Measurements from ENCODE around the gene MINDY4. TPM values are rescaled to one million over a fixed set of nuclear protein-coding genes. Genes with fewer than 3 reads are reported as not detected.

Gene MINDY4
- total RNA-seq, 1 experiment from 2014 or later, result 1.5 TPM

DNA sequence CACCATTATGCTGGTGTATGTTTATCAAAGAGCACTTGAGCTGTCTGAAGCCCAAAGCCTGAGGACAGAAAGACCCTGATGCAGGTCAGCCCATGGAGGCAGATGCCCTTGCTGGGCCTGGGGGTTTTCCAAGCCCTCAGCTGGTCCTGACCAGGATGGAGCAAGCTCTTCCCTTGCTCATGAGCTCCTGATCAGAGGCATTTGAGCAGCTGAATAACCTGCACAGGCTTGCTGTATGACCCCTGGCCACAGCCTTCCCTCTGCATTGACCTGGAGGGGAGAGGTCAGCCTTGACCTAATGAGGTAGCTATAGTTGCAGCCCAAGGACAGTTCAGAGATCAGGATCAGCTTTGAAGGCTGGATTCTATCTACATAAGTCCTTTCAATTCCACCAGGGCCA is 153.4 kb downstream of the MINDY4 start:
- H3K9me3 ChIP-seq (ENCODE audit: low read length), result no peaks in the 10 kb centered on the region
- H3K9ac ChIP-seq (ENCODE audit: low read length), result no peak overlapping the region
- no peak overlapping the region for H3K4me3 ChIP-seq (ENCODE audit: low read length)
- H3K79me2 ChIP-seq (ENCODE audit: low read length), result no peaks in the 10 kb centered on the region
- H3K27me3 ChIP-seq (ENCODE audit: low read length), result no peaks in the 10 kb centered on the region
- H3K4me2 ChIP-seq (ENCODE audit: low read depth, low read length, poor library complexity, severe bottlenecking), result no peak overlapping the region
- DNase-seq, result no peak
- no peaks in the 10 kb centered on the region for H4K20me1 ChIP-seq (ENCODE audit: insufficient read depth, low read depth, low read length)
- no peaks in the 10 kb centered on the region for H3K36me3 ChIP-seq (ENCODE audit: insufficient read depth, low read length)
- H3K4me1 ChIP-seq (ENCODE audit: low read length), result no peaks in the 10 kb centered on the region
- H2AFZ ChIP-seq (ENCODE audit: low read length), result no peak overlapping the region
- no peaks in the 10 kb centered on the region for H3K9me2 ChIP-seq (replicated peaks; ENCODE audit: insufficient read depth, low read length)
- H3K27ac ChIP-seq (ENCODE audit: low read length), result no peak overlapping the region

DNA sequence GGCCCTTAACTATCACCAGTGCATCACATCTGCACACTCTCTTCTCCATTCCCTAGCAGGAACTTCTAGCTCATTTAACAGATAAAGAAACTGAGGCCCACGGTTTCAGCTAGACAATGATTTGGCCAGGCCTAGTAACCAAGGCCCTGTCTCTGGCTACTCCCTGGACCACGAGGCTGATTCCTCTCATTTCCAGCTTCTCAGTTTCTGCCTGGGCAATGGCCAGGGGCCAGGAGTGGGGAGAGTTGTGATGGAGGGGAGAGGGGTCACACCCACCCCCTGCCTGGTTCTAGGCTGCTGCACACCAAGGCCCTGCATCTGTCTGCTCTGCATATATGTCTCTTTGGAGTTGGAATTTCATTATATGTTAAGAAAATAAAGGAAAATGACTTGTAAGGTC is 153.9 kb downstream of the MINDY4 start:
- no peaks in the 10 kb centered on the region for H3K4me1 ChIP-seq (ENCODE audit: low read length)
- no peaks in the 10 kb centered on the region for H4K20me1 ChIP-seq (ENCODE audit: insufficient read depth, low read depth, low read length)
- H3K36me3 ChIP-seq (ENCODE audit: insufficient read depth, low read length), result no peaks in the 10 kb centered on the region
- H3K4me3 ChIP-seq (ENCODE audit: low read length), result no peak overlapping the region
- no peaks in the 10 kb centered on the region for H3K27me3 ChIP-seq (ENCODE audit: low read length)
- no peaks in the 10 kb centered on the region for H3K9me2 ChIP-seq (replicated peaks; ENCODE audit: insufficient read depth, low read length)
- H3K4me2 ChIP-seq (ENCODE audit: low read depth, low read length, poor library complexity, severe bottlenecking), result no peak overlapping the region
- no peaks in the 10 kb centered on the region for H3K9me3 ChIP-seq (ENCODE audit: low read length)
- H3K9ac ChIP-seq (ENCODE audit: low read length), result no peak overlapping the region
- no peak overlapping the region for H2AFZ ChIP-seq (ENCODE audit: low read length)
- no peaks in the 10 kb centered on the region for H3K79me2 ChIP-seq (ENCODE audit: low read length)
- DNase-seq, result no peak
- H3K27ac ChIP-seq (ENCODE audit: low read length), result no peak overlapping the region

DNA sequence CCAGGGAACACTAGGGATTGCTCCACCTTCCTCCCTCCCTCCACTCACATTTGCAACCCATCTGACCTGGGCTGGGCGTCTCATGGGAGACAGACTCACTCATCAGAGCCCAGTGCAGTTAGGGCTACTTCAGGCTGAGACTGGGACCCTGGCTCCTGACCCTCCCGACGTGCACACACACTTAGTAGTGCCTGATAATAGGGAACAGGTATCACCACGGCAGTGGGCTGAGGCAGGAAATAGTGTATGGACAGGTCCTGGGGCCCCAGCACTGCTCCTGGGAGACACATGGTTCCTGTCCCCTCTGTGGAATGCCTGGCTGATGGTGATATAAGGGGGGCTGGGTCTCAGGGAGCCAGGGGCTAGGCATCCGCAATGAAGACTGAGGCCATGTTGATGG is 154.7 kb downstream of the MINDY4 start:
- no peak overlapping the region for H3K9ac ChIP-seq (ENCODE audit: low read length)
- H3K4me2 ChIP-seq (ENCODE audit: low read depth, low read length, poor library complexity, severe bottlenecking), result no peak overlapping the region
- no peaks in the 10 kb centered on the region for H3K79me2 ChIP-seq (ENCODE audit: low read length)
- no peak for DNase-seq
- H3K4me3 ChIP-seq (ENCODE audit: low read length), result no peak overlapping the region
- H3K27ac ChIP-seq (ENCODE audit: low read length), result no peak overlapping the region
- H3K27me3 ChIP-seq (ENCODE audit: low read length), result no peaks in the 10 kb centered on the region
- H2AFZ ChIP-seq (ENCODE audit: low read length), result no peak overlapping the region
- H3K9me2 ChIP-seq (replicated peaks; ENCODE audit: insufficient read depth, low read length), result no peaks in the 10 kb centered on the region
- H4K20me1 ChIP-seq (ENCODE audit: insufficient read depth, low read depth, low read length), result no peaks in the 10 kb centered on the region
- no peaks in the 10 kb centered on the region for H3K9me3 ChIP-seq (ENCODE audit: low read length)
- H3K36me3 ChIP-seq (ENCODE audit: insufficient read depth, low read length), result no peaks in the 10 kb centered on the region
- no peaks in the 10 kb centered on the region for H3K4me1 ChIP-seq (ENCODE audit: low read length)

DNA sequence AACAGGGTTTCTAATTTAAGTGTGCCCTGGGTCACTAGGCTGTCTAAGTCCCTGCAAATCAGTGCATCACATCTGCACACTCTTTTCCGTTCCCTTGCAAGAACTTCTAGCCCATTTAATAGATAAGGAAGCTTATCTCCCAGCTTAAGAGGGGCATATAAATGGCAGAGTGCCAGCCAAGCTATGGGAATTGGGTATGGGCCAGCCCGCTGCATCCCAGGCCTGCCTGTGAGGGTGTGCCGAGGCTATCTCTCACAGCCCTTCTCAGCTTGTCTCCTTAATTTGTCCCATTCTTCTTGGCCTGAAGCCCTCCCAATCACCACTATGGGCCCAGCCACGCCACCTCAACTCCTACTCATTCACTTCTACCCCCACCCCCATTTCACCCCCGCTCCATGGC is 155.1 kb downstream of the MINDY4 start:
- Histone ChIP-seq H3K9me3 (ENCODE audit: low read length) (no peaks in the 10 kb centered on the region), H3K36me3 (ENCODE audit: insufficient read depth, low read length) (no peaks in the 10 kb centered on the region), H3K4me3 (ENCODE audit: low read length) (no peak overlapping the region), H2AFZ (ENCODE audit: low read length) (no peak overlapping the region), H3K79me2 (ENCODE audit: low read length) (no peaks in the 10 kb centered on the region), H3K9ac (ENCODE audit: low read length) (no peak overlapping the region), H3K9me2 (replicated peaks; ENCODE audit: insufficient read depth, low read length) (no peaks in the 10 kb centered on the region), H3K4me1 (ENCODE audit: low read length) (no peaks in the 10 kb centered on the region), H3K27me3 (ENCODE audit: low read length) (no peaks in the 10 kb centered on the region), H4K20me1 (ENCODE audit: insufficient read depth, low read depth, low read length) (no peaks in the 10 kb centered on the region), H3K27ac (ENCODE audit: low read length) (no peak overlapping the region), H3K4me2 (ENCODE audit: low read depth, low read length, poor library complexity, severe bottlenecking) (no peak overlapping the region)
- DNase-seq, result no peak

DNA sequence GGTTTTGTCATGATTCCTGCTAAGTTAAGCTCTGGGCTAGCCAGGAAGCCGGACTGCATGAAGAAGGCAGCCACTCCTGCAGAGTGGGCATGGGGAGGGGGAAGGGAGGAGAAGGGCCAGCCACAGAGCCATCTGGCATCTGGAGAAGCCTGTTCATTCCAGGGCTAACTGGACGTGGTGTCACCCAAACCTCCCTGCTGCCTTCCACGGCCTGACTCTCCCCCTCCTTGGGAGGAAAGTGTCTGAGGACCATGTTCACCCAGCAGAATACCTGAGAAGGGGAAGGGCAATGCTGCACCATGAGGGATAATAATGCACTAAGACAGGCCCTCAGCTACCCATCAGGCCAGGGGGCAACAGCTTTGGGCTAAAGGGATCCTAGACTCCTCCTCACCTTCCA is 155.8 kb downstream of the MINDY4 start:
- Histone ChIP-seq H3K27ac (ENCODE audit: low read length) (no peak overlapping the region), H3K9me3 (ENCODE audit: low read length) (no peaks in the 10 kb centered on the region), H2AFZ (ENCODE audit: low read length) (no peak overlapping the region), H3K79me2 (ENCODE audit: low read length) (no peaks in the 10 kb centered on the region), H3K27me3 (ENCODE audit: low read length) (no peaks in the 10 kb centered on the region), H4K20me1 (ENCODE audit: insufficient read depth, low read depth, low read length) (no peaks in the 10 kb centered on the region), H3K4me2 (ENCODE audit: low read depth, low read length, poor library complexity, severe bottlenecking) (no peak overlapping the region), H3K9ac (ENCODE audit: low read length) (no peak overlapping the region), H3K4me3 (ENCODE audit: low read length) (no peak overlapping the region), H3K4me1 (ENCODE audit: low read length) (no peaks in the 10 kb centered on the region), H3K9me2 (replicated peaks; ENCODE audit: insufficient read depth, low read length) (no peaks in the 10 kb centered on the region), H3K36me3 (ENCODE audit: insufficient read depth, low read length) (no peaks in the 10 kb centered on the region)
- no peak for DNase-seq

DNA sequence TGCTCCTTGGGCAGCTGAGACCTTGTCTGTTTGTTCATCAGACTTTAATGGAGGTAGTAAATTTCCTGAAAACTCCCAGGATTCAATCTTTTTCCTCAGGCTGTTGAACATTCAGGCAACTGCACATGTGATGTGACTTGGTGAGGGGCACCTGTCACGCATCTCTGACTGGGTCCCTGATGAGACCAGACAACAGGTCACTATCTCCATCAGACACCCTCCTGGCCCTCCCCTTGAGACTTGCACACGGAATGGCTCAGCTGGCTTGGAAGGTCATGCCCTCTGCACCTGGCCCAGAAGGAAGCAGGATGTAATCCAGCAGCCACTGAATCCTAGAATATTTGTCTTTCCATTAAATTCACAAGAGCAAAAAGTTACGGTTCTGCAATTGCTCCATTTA is 156.3 kb downstream of the MINDY4 start:
- Histone ChIP-seq H3K4me3 (ENCODE audit: low read length) (no peak overlapping the region), H3K27me3 (ENCODE audit: low read length) (no peaks in the 10 kb centered on the region), H3K4me1 (ENCODE audit: low read length) (no peaks in the 10 kb centered on the region), H3K27ac (ENCODE audit: low read length) (no peak overlapping the region), H2AFZ (ENCODE audit: low read length) (no peak overlapping the region), H3K36me3 (ENCODE audit: insufficient read depth, low read length) (no peaks in the 10 kb centered on the region), H3K9me3 (ENCODE audit: low read length) (no peaks in the 10 kb centered on the region), H3K9ac (ENCODE audit: low read length) (no peak overlapping the region), H4K20me1 (ENCODE audit: insufficient read depth, low read depth, low read length) (no peaks in the 10 kb centered on the region), H3K9me2 (replicated peaks; ENCODE audit: insufficient read depth, low read length) (no peaks in the 10 kb centered on the region), H3K79me2 (ENCODE audit: low read length) (no peaks in the 10 kb centered on the region), H3K4me2 (ENCODE audit: low read depth, low read length, poor library complexity, severe bottlenecking) (no peak overlapping the region)
- DNase-seq, result no peak

DNA sequence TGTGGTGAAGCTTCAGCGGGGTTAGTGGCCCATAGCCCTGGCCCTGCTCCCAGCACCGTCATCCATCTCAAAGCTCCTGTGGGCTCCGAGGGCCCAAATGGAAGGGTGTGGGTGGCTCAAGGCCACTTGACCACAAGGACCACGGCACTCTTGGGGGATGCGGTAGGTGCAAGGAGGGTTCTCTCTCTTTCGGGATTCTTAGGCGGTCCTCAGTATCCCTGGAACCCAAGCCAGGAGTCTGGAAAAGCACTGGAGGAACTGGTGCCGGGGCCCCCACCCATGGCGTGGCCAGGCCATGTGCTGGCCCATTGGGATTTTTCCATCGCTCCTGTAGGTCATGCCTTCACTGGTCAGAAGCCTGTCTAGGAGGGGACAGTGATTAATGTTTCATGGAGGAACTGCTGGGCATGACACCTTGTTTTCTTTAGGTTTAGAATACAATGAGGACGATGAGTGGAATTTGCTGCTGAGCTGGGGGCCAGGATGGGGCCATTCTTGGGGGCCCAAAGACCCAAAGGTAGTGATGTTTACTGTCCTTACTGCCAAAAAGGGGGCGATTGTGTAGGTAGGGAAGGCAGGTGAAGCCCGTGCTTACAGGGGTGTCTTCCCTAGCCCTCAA is 157.1 kb downstream of the MINDY4 start:
- Histone ChIP-seq H3K9me3 (ENCODE audit: low read length) (no peaks in the 10 kb centered on the region), H3K4me3 (ENCODE audit: low read length) (no peak overlapping the region), H3K36me3 (ENCODE audit: insufficient read depth, low read length) (no peaks in the 10 kb centered on the region), H3K9ac (ENCODE audit: low read length) (no peak overlapping the region), H3K79me2 (ENCODE audit: low read length) (no peaks in the 10 kb centered on the region), H3K4me2 (ENCODE audit: low read depth, low read length, poor library complexity, severe bottlenecking) (no peak overlapping the region), H2AFZ (ENCODE audit: low read length) (no peak overlapping the region), H3K4me1 (ENCODE audit: low read length) (no peaks in the 10 kb centered on the region), H4K20me1 (ENCODE audit: insufficient read depth, low read depth, low read length) (no peaks in the 10 kb centered on the region), H3K27ac (ENCODE audit: low read length) (no peak overlapping the region), H3K27me3 (ENCODE audit: low read length) (no peaks in the 10 kb centered on the region), H3K9me2 (replicated peaks; ENCODE audit: insufficient read depth, low read length) (no peaks in the 10 kb centered on the region)
- no peak for DNase-seq

DNA sequence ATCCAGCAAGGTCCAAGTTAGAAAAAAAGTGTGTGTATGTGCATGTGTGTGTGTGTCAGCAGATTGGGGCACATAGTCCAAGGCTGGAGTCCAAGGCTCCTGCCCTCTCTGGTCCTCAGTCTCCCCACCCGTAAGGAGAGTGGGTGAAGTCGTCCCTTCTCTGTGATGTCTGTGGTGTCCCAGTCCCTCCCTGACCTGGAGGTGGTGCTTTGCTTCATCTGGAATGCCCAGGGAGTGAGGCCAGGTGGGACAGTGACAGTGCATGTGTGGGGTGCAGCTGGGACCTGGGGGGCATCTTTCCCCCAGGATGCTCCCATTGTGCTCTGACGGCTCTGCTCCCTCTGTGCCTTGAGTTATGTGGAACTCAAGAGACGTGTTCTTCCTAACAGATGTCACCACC is 158.5 kb downstream of the MINDY4 start:
- H3K4me1 ChIP-seq (ENCODE audit: low read length), result peaks cover 3% of the 10 kb centered on the region; the same call in 1 of the 2 replicates
- no peaks in the 10 kb centered on the region for H3K9me3 ChIP-seq (ENCODE audit: low read length)
- no peak for DNase-seq
- no peaks in the 10 kb centered on the region for H4K20me1 ChIP-seq (ENCODE audit: insufficient read depth, low read depth, low read length)
- no peaks in the 10 kb centered on the region for H3K9me2 ChIP-seq (replicated peaks; ENCODE audit: insufficient read depth, low read length)
- H3K9ac ChIP-seq (ENCODE audit: low read length), result no peak overlapping the region
- no peaks in the 10 kb centered on the region for H3K79me2 ChIP-seq (ENCODE audit: low read length)
- no peak overlapping the region for H2AFZ ChIP-seq (ENCODE audit: low read length)
- no peaks in the 10 kb centered on the region for H3K36me3 ChIP-seq (ENCODE audit: insufficient read depth, low read length)
- H3K27ac ChIP-seq (ENCODE audit: low read length), result no peak overlapping the region
- no peaks in the 10 kb centered on the region for H3K27me3 ChIP-seq (ENCODE audit: low read length)
- no peak overlapping the region for H3K4me3 ChIP-seq (ENCODE audit: low read length)
- H3K4me2 ChIP-seq (ENCODE audit: low read depth, low read length, poor library complexity, severe bottlenecking), result no peak overlapping the region

DNA sequence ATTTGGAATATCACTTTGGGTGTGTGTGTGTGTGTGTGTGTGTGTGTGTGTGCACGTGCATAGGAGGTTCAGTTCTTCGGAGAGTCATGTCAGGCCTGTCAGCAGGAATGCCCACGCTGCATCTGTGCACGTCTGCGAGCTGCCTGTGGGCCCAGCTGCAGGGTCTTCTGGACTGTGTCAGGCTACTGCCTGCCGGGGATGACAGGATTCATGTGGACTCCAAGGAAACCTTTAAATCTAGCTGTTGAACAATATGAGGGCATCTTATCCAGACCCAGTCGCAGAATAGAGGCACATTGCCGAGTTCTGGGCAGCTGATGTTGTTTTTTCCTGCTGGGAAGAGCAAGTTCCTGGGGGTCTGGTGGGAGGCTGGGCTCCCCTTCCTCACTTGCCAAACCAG is 159.4 kb downstream of the MINDY4 start:
- no peak overlapping the region for H3K9ac ChIP-seq (ENCODE audit: low read length)
- H3K9me3 ChIP-seq (ENCODE audit: low read length), result no peaks in the 10 kb centered on the region
- H4K20me1 ChIP-seq (ENCODE audit: insufficient read depth, low read depth, low read length), result no peaks in the 10 kb centered on the region
- no peaks in the 10 kb centered on the region for H3K9me2 ChIP-seq (replicated peaks; ENCODE audit: insufficient read depth, low read length)
- H3K4me1 ChIP-seq (ENCODE audit: low read length), result peaks cover 3% of the 10 kb centered on the region; the same call in 1 of the 2 replicates
- no peak for DNase-seq
- no peak overlapping the region for H2AFZ ChIP-seq (ENCODE audit: low read length)
- no peaks in the 10 kb centered on the region for H3K79me2 ChIP-seq (ENCODE audit: low read length)
- no peak overlapping the region for H3K4me3 ChIP-seq (ENCODE audit: low read length)
- no peaks in the 10 kb centered on the region for H3K27me3 ChIP-seq (ENCODE audit: low read length)
- no peak overlapping the region for H3K27ac ChIP-seq (ENCODE audit: low read length)
- no peaks in the 10 kb centered on the region for H3K36me3 ChIP-seq (ENCODE audit: insufficient read depth, low read length)
- no peak overlapping the region for H3K4me2 ChIP-seq (ENCODE audit: low read depth, low read length, poor library complexity, severe bottlenecking)

Measured in Karpas-422 (cell line).